DND-41 (cell line): ENCODE data around the gene P3H1.

ENCODE experiments used
- ATAC-seq: fragments of 200-7000 bp; cut with Tn5 transposase; 3 replicates; pipeline ENCODE4 v1.9.1; 2021; ENCODE audit warnings: low read depth; ENCODE audit not compliant: insufficient read depth
- DNase-seq: peaks from one replicate; pipeline ENCODE4 v3.0.0-alpha.2; 2020
- H2AFZ ChIP-seq: 2 replicates; pipeline ENCODE4 v1.6.0; 2012; ENCODE audit warnings: low read depth, low read length
- H3K27ac ChIP-seq: 2 replicates; pipeline ENCODE4 v1.5.1; 2012; ENCODE audit warnings: low read length, inconsistent platforms
- H3K27me3 ChIP-seq: fragments of 200-600 bp; sonication (generic); 2 replicates; pipeline ENCODE4 v1.6.0; 2012; ENCODE audit warnings: low read length, mild to moderate bottlenecking, inconsistent platforms; ENCODE audit not compliant: insufficient read depth, poor library complexity
- H3K36me3 ChIP-seq: 2 replicates; pipeline ENCODE4 v1.5.1; 2012; ENCODE audit warnings: low read length, inconsistent platforms; ENCODE audit not compliant: insufficient read depth
- H3K4me1 ChIP-seq: 2 replicates; pipeline ENCODE4 v1.5.1; 2012; ENCODE audit warnings: mild to moderate bottlenecking, low read length; ENCODE audit not compliant: insufficient read depth
- H3K4me2 ChIP-seq: 2 replicates; pipeline ENCODE4 v1.6.0; 2012; ENCODE audit warnings: mild to moderate bottlenecking, moderate library complexity, low read length, inconsistent platforms; ENCODE audit not compliant: insufficient read depth
- H3K4me3 ChIP-seq, 2 experiments: fragments of 200-600 bp in 1 of 2; shearing (Covaris generic) in 1 of 2; 2 replicates each; pipeline ENCODE4 v1.5.1; 2012 to 2016; ENCODE audit warnings: inconsistent platforms in 2 of 2, low read length in 2 of 2, mild to moderate bottlenecking in 2 of 2, low read depth in 1 of 2, moderate library complexity in 1 of 2
- H3K79me2 ChIP-seq: 2 replicates; pipeline ENCODE4 v1.6.0; 2012; ENCODE audit warnings: low read length, inconsistent platforms; ENCODE audit not compliant: insufficient read depth
- H3K9ac ChIP-seq: 2 replicates; pipeline ENCODE4 v1.6.0; 2012; ENCODE audit warnings: low read depth, mild to moderate bottlenecking, inconsistent platforms, low read length, moderate library complexity
- H3K9me3 ChIP-seq: 2 replicates; pipeline ENCODE4 v1.5.1; 2012; ENCODE audit warnings: low read length, moderate library complexity, mild to moderate bottlenecking, inconsistent platforms; ENCODE audit not compliant: insufficient read depth, severe bottlenecking
- H4K20me1 ChIP-seq: 2 replicates; pipeline ENCODE4 v1.6.0; 2012; ENCODE audit warnings: low read length; ENCODE audit not compliant: insufficient read depth
- EZH2 ChIP-seq: IDR thresholded peaks from 3 replicates; pipeline ENCODE4 v1.6.1; 2012; ENCODE audit warnings: borderline replicate concordance, low read depth, mild to moderate bottlenecking, moderate library complexity, low read length, inconsistent platforms; ENCODE audit not compliant: severe bottlenecking
- TF ChIP-seq, protein P1 (sequence below): IDR thresholded peaks from 2 replicates; pipeline ENCODE4 v1.5.1; 2012; ENCODE audit warnings: borderline replicate concordance, low read length, moderate library complexity, mild to moderate bottlenecking; ENCODE audit not compliant: poor library complexity, severe bottlenecking; ENCODE audit errors: extremely low read depth

The P3H1 gene

GRCh38 chr1:42736571-42737200 lies 30.1 kb downstream of the P3H1 start:
- Histone ChIP-seq H3K4me1 (no peaks in the 10 kb centered on the region), H3K36me3 (no peaks in the 10 kb centered on the region), H3K4me2 (no peak overlapping the region), H3K4me3 (no peak overlapping the region), H3K9ac (no peak overlapping the region), H3K79me2 (no peaks in the 10 kb centered on the region), H2AFZ (no peak overlapping the region), H4K20me1 (no peaks in the 10 kb centered on the region), H3K9me3 (no peaks in the 10 kb centered on the region), H3K27ac (no peak overlapping the region), H3K27me3 (no peaks in the 10 kb centered on the region)
- TF ChIP-seq EZH2: no peak
- TF ChIP-seq, protein P1, sequence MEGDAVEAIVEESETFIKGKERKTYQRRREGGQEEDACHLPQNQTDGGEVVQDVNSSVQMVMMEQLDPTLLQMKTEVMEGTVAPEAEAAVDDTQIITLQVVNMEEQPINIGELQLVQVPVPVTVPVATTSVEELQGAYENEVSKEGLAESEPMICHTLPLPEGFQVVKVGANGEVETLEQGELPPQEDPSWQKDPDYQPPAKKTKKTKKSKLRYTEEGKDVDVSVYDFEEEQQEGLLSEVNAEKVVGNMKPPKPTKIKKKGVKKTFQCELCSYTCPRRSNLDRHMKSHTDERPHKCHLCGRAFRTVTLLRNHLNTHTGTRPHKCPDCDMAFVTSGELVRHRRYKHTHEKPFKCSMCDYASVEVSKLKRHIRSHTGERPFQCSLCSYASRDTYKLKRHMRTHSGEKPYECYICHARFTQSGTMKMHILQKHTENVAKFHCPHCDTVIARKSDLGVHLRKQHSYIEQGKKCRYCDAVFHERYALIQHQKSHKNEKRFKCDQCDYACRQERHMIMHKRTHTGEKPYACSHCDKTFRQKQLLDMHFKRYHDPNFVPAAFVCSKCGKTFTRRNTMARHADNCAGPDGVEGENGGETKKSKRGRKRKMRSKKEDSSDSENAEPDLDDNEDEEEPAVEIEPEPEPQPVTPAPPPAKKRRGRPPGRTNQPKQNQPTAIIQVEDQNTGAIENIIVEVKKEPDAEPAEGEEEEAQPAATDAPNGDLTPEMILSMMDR: no peak
- DNase-seq (no peak), ATAC-seq (no peak)

GRCh38 chr1:42736152-42736551 lies 30.7 kb downstream of the P3H1 start:
- Histone ChIP-seq H3K4me2 (no peak overlapping the region), H4K20me1 (no peaks in the 10 kb centered on the region), H3K36me3 (no peaks in the 10 kb centered on the region), H3K79me2 (no peaks in the 10 kb centered on the region), H2AFZ (no peak overlapping the region), H3K27me3 (no peaks in the 10 kb centered on the region), H3K9me3 (no peaks in the 10 kb centered on the region), H3K4me3 (no peak overlapping the region), H3K4me1 (no peaks in the 10 kb centered on the region), H3K27ac (no peak overlapping the region), H3K9ac (no peak overlapping the region)
- ATAC-seq (0 out of 3 replicates have a peak, but pooled peaks have one; percentile 39), DNase-seq (no peak)
- TF ChIP-seq, protein P1: peak; percentile 24
- TF ChIP-seq EZH2: no peak

DNA sequence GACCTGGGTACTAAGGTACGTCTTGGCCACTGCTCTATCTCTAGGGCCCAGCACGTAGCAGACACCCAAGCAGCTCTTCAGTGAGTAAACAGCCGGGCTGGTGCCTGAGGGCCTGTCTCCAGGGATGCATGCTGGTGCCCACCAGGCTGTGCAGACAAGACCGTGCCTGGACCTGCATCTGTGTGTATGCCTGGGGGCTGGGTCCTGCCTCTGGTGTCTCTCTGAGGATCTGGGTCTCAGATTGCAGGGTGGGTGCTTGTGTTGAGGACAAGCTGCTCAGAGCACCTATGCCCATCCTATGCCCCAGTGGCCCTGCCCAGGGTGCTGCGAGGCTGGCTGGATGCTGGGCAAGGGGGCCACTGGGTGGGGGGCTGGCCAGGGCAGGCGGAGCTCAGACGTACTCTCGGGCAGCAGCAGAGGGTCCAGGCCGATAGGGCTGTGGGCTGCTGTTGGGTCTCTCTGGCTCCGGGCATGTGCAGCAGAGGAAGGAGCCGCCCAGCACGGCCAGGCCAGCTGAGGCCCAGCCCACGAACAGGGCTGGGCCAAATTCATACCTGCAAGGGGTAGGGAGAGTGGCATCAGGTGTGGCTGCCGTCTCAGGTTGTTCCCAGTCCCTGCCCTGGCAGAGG lies 31.2 kb downstream of the P3H1 start:
- no peak overlapping the region for H3K9ac ChIP-seq
- no peak overlapping the region for H3K27ac ChIP-seq
- H2AFZ ChIP-seq: no peak overlapping the region
- no peak overlapping the region for H3K4me2 ChIP-seq
- no peaks in the 10 kb centered on the region for H4K20me1 ChIP-seq
- H3K36me3 ChIP-seq: no peaks in the 10 kb centered on the region
- DNase-seq (no peak), ATAC-seq (no peak)
- no peak overlapping the region for H3K4me3 ChIP-seq
- H3K27me3 ChIP-seq: no peaks in the 10 kb centered on the region
- no peaks in the 10 kb centered on the region for H3K79me2 ChIP-seq
- TF ChIP-seq, protein P1: no peak
- no peak for TF ChIP-seq EZH2
- no peaks in the 10 kb centered on the region for H3K9me3 ChIP-seq
- no peaks in the 10 kb centered on the region for H3K4me1 ChIP-seq
